ACHN (cell line): ENCODE data around the gene KRT10.
"Not testable (repeated sequence)": the region's sequence is repeated elsewhere in the genome, so short reads cannot be mapped to it uniquely, and the experiment has no call there.

Source experiments
- DNase-seq: peaks from one replicate; pipeline ENCODE4 v3.0.0-alpha.2; 2015
- in situ Hi-C: cut with HindIII; loops from 2 replicates; pipeline ENCODE4 v1.10.0; 2017; ENCODE audit warnings: low sequenced_read_pairs, low pct_ligation_motif_present, low pct_unique_long_range_greater_than_20kb

KRT10 gene

DNA sequence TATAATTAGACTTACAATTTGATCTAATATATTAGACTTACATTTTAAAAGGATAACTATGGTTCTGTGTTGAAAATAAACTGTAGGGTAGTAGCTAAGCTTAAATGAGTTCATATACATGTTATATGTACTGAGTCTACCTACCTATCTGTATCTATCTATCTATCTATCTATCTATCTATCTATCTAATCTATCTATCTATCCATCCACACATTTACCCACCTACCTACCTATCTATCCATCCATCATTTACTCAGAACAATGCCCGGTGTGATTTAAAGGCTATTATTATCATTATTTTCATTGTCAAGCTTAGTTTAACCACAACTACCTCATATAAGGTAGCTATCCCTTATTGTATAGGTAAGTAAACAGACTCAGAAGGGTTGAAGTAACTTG lies 7.0 kb downstream of the KRT10 start:
- in situ Hi-C loops: no loop called here
- DNase-seq: no peak

DNA sequence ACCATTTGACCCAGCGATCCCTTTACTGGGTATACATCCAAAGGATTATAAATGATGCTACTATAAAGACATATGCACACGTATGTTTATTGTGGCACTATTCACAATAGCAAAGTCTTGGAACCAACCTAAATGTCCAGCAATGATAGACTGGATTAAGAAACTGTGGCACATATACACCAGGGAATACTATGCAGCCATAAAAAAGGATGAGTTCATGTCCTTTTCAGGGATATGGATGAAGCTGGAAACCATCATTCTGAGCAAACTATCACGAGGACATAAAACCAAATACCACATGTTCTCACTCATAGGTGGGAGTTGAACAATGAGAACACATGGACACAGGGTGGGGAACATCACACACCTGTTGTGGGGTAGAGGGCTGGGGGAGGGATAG lies 7.8 kb downstream of the KRT10 start:
- in situ Hi-C loops, DNase-seq: not testable (repeated sequence)

DNA sequence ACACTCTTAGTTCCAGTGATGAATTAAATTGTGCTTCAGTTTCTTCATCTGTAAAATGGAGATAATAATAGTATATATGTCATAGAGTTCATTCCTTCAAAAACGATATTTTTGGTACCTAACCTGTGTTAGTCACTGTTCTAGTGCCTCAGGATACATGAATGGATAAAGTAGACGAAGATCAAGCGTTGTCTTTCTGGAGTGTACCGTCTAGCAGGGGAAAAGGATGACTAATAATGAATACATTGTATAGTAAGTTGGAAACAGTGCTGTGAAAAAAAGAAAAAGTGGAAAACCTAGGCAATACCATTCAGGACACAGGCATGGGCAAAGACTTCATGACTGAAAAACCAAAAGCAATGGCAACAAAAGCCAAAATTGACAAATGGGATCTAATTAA lies 8.6 kb downstream of the KRT10 start:
- DNase-seq: no peak
- in situ Hi-C loops: no loop called here

DNA sequence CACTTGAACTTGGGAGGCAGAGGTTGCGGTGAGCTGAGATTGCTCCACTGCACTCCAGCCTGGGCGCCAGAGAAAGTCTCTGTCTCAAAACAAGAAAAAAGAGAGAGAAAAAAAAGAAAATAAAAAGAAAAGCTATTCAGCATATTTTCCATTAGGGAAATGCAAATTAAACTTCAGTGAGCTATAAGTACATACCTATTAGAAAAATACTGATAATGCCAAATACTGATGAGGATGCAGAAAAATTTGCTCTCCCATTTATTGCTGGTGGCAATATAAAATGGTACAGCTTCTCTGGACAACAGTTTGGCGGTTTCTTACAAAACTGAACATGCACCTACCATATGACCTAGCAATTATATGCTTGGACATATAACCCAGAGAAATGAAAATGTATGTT lies 9.8 kb downstream of the KRT10 start:
- in situ Hi-C loops: no loop called here
- DNase-seq: no peak

DNA sequence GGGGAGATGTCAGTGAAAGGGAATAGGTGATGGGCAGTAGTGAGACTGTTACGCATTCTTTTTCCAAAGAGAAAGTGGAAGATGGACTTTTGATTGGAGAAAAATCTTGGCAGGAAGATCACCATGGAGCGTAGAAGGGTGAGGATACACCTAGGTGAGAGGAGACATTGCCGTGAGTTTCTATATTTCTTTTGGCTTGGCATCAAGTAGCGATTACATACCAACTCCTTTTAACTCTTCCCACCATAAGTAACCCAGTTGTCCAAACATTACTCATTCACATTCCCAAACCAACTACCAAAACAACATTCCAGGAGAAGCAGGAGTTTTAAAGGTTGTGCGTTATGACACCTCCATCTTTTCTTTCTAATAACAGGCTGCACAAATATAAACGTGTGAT lies 11.9 kb downstream of the KRT10 start:
- in situ Hi-C loops: no loop called here
- DNase-seq: peak; percentile 11

DNA sequence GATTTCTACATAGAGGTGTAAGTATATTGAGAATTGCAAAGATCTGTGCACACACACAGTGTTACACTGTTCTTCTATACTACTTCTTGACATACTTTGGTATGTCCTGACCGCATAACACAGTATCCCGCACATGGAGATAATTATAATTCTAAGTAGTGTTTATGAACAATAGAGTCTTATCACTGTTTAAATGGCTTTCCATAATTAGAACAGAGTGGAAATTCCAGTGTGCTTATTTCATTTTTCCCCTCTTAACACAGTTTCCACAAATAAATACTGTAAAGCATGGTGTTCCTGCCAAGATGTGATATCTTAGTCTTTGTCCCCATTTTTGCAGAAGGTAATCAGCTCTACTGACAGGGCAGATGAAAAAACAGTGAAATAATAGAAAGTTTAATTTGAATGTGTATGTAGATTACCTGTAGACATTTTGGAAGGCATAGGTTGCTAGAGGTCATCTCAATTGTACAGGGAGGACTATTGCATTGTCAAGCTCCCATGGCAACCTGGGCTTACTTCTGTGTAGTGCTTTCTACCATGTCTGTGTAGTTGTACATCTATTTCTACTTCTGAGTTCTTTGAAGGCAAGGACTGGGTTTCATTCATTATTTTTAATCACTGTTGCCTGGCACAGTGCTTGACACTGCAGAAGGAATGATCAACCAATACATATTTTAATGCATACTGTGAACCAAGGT lies 12.5 kb downstream of the KRT10 start:
- DNase-seq: no peak
- in situ Hi-C loops: no loop called here

DNA sequence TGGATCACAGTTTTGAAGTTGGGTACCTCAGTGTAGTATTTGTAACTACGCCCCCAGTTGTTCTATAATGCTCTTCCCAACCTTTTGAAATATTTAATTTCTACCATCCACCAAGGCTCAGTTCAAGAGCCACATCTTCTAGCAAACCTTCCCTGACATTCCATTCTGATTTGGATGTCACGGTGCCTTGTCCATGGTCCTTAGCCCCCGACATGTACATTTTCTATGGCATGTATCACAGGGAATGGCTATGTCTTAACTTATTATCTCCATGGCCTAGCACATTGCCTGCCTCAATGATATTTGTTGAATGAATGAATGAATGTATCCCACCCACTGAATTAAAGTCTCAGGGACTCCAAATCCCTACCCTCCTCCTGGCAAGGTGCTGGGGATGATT lies 16.3 kb downstream of the KRT10 start:
- in situ Hi-C loops: no loop called here

DNA sequence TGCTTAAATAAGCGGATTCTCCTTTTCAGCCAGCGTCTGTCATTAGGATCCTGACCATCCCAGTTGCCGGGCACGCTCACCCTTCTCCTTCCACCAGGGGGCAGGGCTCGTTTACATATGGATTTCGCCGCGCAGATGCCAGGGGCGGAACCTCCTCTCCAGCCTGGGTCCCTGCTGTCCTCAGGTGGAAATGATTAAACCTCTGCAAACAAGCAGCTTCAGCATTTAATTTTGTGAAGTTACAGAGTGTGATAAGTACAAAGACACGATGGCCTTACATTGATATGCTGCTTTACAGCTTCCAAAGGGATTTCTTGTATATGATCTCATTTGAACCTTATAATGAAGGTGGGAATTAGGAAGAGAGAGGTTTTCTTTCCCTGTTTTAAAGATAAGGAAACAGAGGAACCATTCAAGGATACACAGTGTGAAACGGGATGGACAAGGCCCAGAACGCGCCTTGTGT lies 18.8 kb downstream of the KRT10 start:
- peak; percentile 80 for DNase-seq
- in situ Hi-C loops: no loop called here

More for the DNA sequence above, 16.3 kb downstream of the KRT10 start:
- DNase-seq: no peak

DNA sequence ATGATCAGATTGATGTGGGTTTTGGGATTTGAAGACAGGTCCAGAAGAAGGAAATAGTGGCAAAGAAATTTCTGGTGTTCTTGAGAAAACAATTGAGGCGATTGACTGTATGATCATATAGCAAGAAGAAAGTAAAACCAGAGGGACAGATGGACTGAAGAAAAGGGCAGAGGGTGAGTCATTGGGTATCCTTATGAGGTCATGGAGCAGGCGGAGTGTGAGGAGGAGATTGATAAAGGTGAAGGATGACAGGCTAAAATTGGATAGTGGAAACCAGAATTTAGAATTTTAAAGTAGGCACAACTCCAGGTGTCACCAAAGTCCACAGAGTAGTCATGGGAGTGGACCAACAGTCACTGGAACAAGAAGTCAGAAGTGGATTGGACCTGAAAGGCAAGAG lies 21.3 kb downstream of the KRT10 start:
- in situ Hi-C loops: no loop called here

DNA sequence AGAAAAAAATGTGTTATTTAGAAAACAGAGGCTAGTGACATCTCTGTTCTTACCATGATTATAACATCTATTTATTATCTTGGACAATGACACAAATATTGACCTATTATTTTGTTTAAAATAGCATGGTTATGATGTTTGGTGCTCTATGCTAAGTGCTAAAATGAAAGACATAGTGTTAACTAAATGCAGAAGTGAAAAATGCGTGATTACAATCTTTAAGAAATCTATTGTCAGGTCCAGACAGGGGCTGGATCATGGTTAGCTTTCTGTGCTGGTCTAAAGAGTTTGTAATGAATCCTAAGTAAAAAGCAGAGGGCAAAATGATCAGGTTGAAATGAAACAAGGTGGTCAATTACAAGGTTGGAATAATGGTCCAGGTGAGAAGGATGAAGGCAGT lies 22.0 kb downstream of the KRT10 start:
- DNase-seq: no peak
- in situ Hi-C loops: no loop called here

More for the DNA sequence above, 21.3 kb downstream of the KRT10 start:
- DNase-seq: no peak

DNA sequence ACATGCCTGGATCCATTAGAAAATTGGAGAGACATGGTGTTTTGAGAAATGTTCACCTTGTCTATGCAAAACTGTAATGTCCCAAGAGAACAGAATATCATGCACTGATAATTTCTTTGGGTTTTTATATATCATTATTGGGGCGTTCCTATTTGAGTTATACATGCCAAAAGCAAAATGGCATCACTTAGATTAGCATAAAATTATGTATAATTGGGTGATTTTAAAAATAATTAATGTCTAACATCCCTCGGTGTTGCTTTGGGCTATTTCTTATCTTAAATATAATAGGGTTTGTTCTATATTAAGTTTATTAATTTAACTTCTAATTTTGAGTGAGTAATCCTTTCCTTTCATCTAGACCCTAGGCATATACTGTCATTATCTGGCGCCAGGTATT lies 22.6 kb downstream of the KRT10 start, which contains the start of gene KRT28:
KRT28 (minus strand) TSS at position 101 of the 400 bp plus-strand sequence; CDS start at position 35, 66 bp downstream.
- no peak for DNase-seq
- in situ Hi-C loops: loop anchor here (25.0 kb wide), 1 partner anchor 188 kb away; no protein-coding TSS in a partner anchor

DNA sequence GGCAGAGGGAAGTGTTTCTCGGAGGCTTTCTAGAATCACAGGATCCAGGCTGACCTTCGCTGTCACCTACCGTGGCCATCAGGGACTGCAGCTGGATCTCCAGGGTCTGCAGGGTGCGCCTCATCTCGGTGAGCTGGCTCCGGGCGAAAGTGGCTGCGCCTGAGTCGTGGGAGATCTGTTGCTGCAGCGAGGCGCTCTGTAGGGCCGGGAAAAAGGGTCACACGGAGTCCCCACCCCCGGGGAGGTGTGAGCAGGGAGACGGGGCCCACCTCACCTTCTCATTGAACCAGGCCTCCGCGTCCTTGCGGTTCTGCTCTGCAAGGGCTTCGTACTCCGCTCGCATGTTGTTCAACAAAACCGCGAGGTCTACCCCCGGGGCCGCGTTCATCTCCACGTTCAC lies 25.6 kb downstream of the KRT10 start:
- DNase-seq: no peak
- in situ Hi-C loops: loop anchor here (25.0 kb wide), 1 partner anchor 185 kb away; no protein-coding TSS in a partner anchor

DNA sequence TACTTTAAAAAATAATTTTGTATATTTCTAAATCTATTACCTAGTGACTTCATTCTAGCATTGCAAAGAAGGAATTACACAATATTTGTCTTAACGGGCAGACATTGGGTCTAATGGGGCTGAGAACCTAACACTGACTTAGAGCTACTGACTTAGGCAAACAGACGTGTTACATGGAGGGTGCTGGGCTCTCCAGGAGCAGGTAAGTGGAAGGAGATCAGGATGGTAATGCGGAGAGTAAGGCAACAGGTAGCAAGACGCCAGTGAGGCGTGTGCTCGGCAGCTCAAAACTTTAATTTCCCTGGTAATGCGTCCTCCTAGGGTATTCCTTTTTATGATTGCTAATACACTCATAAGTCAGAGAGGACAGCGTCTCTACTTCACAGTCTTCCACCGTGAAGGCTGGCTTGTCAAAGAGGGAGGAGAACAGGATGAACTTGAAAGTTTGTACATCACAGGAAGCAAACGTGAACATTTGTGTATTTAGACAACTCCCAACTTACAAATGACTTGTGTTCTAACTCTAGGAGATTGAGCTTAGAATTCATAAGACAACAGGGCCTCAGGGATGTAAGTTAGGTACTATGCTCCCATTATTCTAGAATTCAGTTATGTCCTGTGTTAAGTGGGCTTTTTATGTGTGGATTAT lies 27.3 kb downstream of the KRT10 start:
- in situ Hi-C loops: loop anchor here (25.0 kb wide), 1 partner anchor 183 kb away; no protein-coding TSS in a partner anchor
- no peak for DNase-seq

DNA sequence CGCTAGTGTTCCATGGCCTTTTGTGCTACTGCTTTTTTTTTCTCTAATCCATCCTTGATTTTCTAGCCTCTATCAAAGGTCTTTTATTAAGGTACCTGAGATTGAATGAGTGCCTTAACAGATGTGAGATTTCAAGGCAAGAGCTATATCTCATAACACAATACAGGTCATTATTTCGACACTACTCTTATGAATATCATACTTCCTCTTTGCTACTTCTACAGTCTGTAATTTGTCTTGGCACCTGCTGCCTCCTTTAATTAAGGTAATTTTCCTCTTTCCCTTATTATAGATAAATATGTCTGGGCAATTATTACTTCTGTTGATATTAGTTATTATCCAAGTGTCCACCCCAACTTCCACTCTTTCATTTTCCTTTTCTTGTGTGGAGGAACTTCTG lies 27.9 kb downstream of the KRT10 start:
- in situ Hi-C loops: loop anchor here (25.0 kb wide), 1 partner anchor 182 kb away; no protein-coding TSS in a partner anchor
- no peak for DNase-seq

DNA sequence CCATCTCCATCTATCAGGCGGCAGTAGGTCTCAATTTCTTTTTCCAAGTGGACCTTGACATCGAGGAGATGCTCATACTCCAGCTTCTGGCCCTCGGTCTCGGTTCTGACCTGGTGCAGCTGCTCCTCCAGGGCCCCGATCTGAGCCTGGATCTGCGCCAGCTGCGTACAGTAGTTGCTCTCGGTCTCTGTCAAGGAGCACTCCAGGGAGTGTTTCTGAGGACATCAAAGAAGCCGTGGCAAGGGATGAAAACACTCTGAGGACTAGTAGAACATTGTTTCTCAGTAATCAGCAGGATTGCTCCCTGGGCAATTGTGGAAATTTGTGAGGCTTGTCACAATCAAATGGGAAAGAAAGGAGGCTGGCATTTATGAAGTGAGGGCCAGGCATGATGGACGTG lies 28.6 kb downstream of the KRT10 start:
- no peak for DNase-seq
- in situ Hi-C loops: loop anchor here (25.0 kb wide), 1 partner anchor 182 kb away; no protein-coding TSS in a partner anchor

DNA sequence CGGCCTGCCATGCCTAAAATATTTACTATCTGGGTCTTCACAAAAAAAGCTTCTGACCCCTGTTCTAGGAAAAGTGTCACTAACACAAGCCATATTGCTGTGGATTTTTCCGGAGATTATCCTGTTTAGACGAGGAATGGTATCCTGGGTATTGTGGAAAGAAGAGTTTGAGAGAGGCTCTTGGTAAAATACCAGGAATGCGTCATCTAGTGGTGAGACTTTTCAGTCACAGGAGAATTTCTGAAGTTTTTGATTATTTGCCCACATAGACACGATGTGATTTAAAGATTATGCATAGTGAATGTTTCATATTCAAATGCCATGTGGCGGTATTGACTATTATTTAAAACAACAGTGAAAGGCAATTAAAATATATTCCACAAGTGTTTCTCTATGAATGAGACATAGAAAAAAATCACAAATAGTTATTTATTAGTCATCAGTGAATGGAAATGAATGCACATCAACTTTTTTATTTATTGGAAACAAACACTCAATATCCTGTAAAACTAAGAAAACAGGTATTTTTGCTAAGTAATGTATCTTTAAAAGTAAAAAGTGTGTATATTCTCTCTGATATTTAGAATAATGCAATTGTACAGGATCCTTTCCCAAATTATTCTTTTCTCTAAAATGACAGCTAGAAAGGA lies 30.5 kb downstream of the KRT10 start:
- peak; percentile 71 for DNase-seq
- in situ Hi-C loops: loop anchor here (25.0 kb wide), 1 partner anchor 180 kb away; no protein-coding TSS in a partner anchor

DNA sequence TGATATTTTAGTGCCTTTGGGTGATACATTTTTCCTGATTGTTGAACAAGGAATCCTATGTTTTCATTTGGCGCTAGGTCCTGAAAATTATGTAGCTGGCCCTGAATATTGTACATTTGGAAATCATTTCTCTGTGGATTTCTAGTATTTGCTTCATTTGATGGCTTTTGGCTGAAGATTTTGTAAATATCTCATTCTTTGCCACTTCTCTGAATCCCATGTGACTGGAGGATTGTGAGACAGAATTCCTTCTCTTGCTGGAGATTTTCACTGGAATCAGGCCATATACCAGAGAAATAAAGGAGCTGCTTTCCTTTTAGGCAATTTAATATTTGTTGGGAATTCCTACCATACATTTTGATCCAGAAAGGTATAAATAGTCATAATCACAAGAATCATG lies 31.3 kb downstream of the KRT10 start:
- in situ Hi-C loops: loop anchor here (25.0 kb wide), 1 partner anchor 179 kb away; no protein-coding TSS in a partner anchor
- DNase-seq: no peak

DNA sequence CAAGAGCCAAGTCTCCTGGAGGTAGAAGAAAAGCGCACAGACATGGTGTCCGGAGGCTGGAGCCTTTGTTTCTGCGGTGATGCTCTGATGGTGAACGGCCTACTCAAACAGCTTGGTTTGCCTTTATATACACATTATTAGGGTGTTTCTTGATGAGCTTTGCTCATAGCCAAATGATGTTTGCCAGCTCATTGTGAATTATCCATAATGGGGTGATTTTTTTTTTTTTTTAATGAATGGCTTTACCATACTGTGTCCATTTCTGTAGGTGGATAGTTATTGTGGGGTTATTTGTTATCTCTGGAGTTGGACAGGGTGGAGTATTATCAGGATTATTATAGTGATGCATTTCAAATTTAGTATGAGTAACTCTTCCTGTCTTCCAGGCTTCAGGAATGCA lies 40.0 kb downstream of the KRT10 start, which contains the start of gene KRT27:
KRT27 (minus strand) TSS at position 101 of the 400 bp plus-strand sequence; CDS start at position 44, 57 bp downstream.
- no peak for DNase-seq
- in situ Hi-C loops: loop anchor here (25.0 kb wide), 1 partner anchor 170 kb away; no protein-coding TSS in a partner anchor
